Measurements from ENCODE around the gene COMMD7. TPM values are rescaled to one million over a fixed set of nuclear protein-coding genes. Genes with fewer than 3 reads are reported as not detected.
A peak's percentile ranks its signal among the peaks of the same experiment; 100 is the strongest.

COMMD7 gene
- total RNA-seq, 6 experiments from 2014 or later: 45.4 to 58.4 (median 51.5) TPM

GRCh38 chr20:32752458-32753250, 9.4 kb upstream of the COMMD7 start:
- DNase-seq: peak; percentile 58
- Mint-ChIP-seq H3K4me1 (ENCODE audit: low read depth) (peaks cover 34% of the 10 kb centered on the region), H3K27ac (peak overlapping the region; percentile 87), H3K27me3 (ENCODE audit: insufficient read depth) (no peaks in the 10 kb centered on the region; the same call in 1 of the 2 replicates), H3K36me3 (ENCODE audit: low read depth) (no peaks in the 10 kb centered on the region), H3K4me3 (peak overlapping the region; percentile 48), H3K9me3 (no peaks in the 10 kb centered on the region)
- TF ChIP-seq, protein P1, sequence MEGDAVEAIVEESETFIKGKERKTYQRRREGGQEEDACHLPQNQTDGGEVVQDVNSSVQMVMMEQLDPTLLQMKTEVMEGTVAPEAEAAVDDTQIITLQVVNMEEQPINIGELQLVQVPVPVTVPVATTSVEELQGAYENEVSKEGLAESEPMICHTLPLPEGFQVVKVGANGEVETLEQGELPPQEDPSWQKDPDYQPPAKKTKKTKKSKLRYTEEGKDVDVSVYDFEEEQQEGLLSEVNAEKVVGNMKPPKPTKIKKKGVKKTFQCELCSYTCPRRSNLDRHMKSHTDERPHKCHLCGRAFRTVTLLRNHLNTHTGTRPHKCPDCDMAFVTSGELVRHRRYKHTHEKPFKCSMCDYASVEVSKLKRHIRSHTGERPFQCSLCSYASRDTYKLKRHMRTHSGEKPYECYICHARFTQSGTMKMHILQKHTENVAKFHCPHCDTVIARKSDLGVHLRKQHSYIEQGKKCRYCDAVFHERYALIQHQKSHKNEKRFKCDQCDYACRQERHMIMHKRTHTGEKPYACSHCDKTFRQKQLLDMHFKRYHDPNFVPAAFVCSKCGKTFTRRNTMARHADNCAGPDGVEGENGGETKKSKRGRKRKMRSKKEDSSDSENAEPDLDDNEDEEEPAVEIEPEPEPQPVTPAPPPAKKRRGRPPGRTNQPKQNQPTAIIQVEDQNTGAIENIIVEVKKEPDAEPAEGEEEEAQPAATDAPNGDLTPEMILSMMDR (IDR thresholded peaks at IDR 0.05): no peak

DNA sequence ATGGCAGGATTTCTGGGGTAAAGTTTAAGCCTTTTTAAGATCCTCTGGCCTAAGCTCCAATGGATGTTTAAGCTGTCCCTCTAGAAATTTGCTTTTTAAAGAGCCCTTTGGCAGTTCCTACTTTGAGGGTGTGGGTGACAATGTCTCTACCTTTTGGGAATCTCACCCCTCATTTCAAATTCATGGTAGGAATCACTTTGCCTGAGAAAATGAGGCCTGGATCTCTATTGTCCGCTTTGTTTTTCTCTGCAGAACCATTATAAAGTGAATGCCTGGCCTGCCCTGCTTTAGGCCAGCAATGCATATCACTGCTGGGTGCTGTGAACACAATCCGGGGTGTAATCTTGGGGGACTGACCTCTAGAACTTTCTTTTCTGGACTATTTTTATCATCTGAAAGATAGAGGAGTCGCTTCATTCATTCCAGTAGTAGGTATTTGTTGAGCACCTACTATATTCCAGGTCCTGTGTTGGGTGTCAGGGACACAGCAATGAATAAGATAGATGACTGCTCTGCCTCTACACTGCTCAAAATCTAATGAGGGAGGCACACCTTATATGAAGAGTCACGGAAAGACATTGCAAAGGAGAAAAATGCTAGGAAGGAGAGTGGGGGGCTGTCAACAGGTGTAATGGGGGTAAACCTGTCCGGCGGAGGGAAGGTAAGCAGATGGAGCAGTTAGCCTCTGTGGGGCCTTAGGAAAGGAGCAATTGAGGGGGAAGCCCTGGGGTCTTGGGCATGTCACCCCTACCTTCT, 8.6 kb upstream of the COMMD7 start:
- no peaks in the 10 kb centered on the region for H3K9me3 Mint-ChIP-seq
- peak overlapping the region; percentile 48; the same call in 1 of the 2 replicates for H3K4me3 Mint-ChIP-seq
- DNase-seq: no peak
- H3K27ac Mint-ChIP-seq: peak overlapping the region; percentile 87
- TF ChIP-seq, protein P1 (IDR thresholded peaks at IDR 0.05): no peak
- peaks cover 34% of the 10 kb centered on the region for H3K4me1 Mint-ChIP-seq (ENCODE audit: low read depth)
- no peaks in the 10 kb centered on the region; the same call in 1 of the 2 replicates for H3K27me3 Mint-ChIP-seq (ENCODE audit: insufficient read depth)
- no peaks in the 10 kb centered on the region for H3K36me3 Mint-ChIP-seq (ENCODE audit: low read depth)

GRCh38 chr20:32751293-32751692, 8.0 kb upstream of the COMMD7 start:
- Mint-ChIP-seq H3K4me3 (no peak overlapping the region), H3K4me1 (ENCODE audit: low read depth) (peaks cover 34% of the 10 kb centered on the region), H3K36me3 (ENCODE audit: low read depth) (no peaks in the 10 kb centered on the region), H3K9me3 (no peaks in the 10 kb centered on the region), H3K27me3 (ENCODE audit: insufficient read depth) (no peaks in the 10 kb centered on the region; the same call in 1 of the 2 replicates), H3K27ac (no peak overlapping the region)
- no peak for DNase-seq
- TF ChIP-seq, protein P1 (IDR thresholded peaks at IDR 0.05): no peak

DNA sequence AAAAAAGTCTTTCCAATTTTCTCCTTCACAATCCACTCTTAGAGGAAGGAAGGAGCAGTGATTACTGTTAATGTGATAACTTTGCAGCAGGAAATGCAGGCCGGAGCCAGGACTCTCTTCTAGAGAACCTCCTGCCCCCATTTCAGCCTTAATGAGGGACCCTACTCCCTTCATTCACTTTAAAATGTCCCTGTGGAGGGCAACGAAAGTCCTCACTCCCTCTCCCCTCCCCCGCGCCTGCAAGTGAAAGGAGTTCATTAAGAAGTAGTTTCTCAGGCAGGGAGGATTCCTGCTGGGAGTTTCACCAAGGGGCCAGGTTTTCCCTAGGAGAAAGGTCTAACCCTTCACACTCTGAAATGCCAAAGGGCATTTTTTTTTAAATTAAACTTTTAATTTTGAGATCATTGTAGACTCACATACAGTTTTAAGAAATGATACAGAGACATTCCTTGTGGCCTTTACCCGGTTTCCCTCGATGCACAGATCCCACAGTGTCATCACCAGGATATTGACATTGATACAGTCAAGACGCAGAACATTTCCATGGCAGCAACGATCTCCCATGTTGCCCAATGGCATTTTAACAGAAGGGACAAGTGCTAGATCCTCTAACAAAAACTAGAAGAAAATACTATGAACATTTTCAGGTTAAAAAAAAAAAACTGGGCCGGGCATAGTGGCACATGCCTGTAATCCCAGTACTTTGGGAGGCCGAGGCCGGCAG, 6.8 kb upstream of the COMMD7 start:
- no peak for DNase-seq
- Mint-ChIP-seq H3K9me3 (no peaks in the 10 kb centered on the region), H3K4me1 (ENCODE audit: low read depth) (peaks cover 36% of the 10 kb centered on the region), H3K4me3 (no peak overlapping the region), H3K36me3 (ENCODE audit: low read depth) (no peaks in the 10 kb centered on the region), H3K27ac (no peak overlapping the region), H3K27me3 (ENCODE audit: insufficient read depth) (no peaks in the 10 kb centered on the region; the same call in 1 of the 2 replicates)
- TF ChIP-seq, protein P1 (IDR thresholded peaks at IDR 0.05): no peak
